Glomerular endothelial cell (primary cell): ENCODE measurements around the gene FCGBP. TPM values are rescaled to one million over a fixed set of nuclear protein-coding genes. Genes with fewer than 3 reads are reported as not detected.
"Not testable (repeated sequence)": the region's sequence is repeated elsewhere in the genome, so short reads cannot be mapped to it uniquely, and the experiment has no call there.

Source experiments
- DNase-seq: peaks from one replicate; pipeline ENCODE4 v3.0.0-alpha.2; 2011; ENCODE audit warnings: low read depth, low spot score; ENCODE audit errors: extremely low read depth
- total RNA-seq: library from RNA; depleted of rRNA; stranded (reverse); fragments of >200 nt; gene quantifications from 2 replicates; pipeline ENCODE4 v1.2.3, GENCODE V29; 2015

The FCGBP gene
- total RNA-seq = 0.12 and 0.82 TPM in 2 replicates

DNA sequence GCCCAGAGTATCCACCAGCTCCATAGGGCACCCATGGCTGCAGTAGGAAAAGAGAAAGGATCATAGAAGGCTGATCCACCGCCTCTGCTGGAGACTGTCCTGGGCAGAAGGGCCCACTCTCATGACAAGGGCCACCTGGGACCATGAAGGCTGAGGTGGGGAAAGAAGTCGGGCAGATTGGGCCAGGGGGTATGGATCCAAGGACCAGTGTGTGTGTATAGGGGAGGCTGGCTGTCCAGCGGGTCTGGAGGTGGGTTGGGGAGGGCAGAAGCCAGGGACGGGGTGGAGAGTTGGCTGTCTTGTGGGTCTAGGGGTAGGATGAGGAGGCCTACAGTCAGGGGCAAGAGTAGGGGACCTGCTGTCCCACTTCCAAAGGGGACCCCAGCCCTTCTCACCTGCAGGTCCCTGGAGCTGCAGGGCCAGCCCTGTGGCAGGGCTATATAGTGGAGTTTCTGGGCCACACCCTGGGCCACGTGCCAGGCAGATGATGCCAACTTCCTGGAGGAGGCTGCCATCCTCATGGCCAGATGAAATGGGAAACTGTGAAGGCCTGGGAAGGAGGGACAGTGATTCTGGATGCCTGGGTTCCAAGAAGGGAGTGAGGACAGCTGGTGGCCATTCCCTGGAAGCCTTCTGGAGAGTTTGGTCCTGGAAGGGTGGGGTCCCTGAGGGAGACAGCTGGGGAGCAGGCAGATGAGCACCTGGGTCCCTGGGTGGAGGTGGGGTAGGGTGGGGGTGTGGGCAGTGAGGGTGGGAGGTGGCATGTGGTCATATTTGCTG, at the start of gene FCGBP:
TSS of gene FCGBP (minus strand) at position 51 of the 780 bp plus-strand sequence.
- DNase-seq = no peak

DNA sequence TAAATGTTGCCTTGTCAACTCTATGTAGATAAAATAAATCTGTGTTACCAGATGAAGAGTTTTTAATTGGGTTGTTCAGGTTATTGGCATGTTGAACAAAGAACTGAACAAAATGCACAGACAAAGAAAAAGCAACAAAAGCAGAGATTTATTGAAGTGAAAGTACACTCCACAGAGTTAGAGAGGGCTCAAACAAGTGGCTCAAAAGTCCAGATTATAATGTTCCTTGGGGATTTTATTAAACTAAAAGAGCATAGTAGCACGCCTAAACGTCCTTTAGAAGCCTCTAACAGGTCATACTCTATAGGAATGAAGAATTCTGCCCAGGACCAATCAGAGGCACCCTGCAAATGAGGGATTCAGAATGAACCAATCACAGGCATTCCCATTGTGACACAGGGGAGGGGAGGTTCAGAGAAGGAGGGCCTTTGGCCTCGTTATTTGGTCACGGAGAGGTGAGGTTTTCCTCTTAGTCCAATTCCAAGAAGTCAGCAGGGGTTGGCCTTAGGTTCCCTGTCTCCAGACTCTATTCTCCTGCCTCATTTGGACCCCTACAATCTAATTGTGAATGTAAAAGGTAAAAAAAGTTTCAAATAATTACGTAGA, 49.4 kb upstream of the FCGBP start:
- no peak for DNase-seq

DNA sequence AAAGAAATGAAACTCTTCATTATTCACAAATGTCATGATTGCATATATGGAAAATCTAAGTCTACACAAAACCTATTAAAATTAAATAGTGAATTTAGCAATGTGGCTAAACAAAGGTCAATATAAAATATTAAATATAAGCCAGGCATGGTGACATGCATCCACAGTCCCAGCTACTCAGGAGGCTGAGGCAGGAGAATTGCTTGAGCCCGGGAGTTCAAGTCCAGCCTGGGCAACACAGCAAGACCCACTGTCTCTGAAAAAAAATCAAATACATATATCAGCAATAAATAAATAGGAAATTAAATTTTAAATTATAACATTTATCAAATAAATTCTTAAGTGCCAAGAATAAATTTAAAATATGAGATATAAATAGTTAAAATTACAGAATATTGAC, 48.4 kb upstream of the FCGBP start:
- DNase-seq = no peak

DNA sequence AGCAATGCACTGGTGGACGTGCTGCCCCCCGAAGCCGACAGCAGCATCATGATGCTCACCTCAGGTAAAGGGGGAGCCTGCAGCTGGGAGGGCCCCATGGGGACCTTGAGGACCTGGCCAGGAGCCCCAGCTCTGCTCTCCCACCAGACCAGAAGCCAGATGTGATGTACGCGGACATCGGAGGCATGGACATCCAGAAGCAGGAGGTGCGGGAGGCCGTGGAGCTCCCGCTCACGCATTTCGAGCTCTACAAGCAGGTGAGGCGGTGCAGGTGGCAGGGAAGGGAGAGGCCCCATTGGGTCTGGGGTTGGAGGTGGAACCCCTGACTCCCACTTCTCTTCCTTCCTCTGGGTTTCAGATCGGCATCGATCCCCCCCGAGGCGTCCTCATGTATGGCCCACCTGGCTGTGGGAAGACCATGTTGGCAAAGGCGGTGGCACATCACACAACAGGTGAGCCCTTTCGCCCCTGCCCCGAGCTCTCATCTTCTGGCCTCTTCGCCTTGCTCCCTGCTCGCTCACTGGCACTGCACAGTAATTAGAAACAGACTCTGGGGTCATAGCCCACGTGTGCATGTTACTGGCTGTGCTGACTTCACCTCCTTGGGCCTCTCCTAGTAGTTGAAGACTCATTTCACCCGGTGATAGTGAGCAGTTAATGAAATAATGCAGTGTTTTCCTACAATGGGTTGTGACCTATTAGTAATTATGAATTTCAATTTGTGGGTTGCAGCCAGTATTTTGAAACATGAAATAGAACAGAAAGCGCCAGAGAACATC, 40.1 kb upstream of the FCGBP start:
- no peak for DNase-seq

DNA sequence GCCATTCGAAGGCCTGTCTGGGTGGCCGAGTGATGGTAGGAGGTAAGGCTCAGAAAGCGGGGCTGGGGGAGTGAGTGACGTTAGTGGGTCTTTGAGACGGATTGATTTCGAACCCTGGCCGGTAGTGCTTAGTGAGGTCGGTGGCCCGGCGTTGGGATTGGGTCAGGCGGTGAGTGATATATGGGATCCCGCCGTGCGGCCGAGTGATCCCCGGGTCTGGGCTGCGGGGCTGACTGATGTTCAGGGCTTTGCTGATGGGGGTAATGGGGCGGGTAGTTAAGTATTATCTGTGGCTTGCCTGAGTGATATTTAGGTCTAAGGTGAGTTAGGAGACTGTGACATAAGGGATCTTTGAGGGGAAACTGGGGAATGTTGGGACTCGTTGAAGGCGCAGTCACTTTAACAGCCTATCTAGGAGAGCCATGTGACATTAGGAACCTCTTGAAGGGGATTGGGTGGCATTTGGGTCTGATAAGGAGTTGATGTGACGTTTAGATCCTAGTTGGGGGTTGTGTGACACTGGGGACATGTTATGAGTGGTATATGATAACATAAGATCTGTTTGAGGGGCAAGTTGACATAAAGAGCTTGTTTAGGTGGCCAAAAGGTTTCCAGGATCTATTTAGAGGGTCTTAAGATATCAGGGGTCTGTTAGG, 37.1 kb upstream of the FCGBP start:
- DNase-seq = no peak

DNA sequence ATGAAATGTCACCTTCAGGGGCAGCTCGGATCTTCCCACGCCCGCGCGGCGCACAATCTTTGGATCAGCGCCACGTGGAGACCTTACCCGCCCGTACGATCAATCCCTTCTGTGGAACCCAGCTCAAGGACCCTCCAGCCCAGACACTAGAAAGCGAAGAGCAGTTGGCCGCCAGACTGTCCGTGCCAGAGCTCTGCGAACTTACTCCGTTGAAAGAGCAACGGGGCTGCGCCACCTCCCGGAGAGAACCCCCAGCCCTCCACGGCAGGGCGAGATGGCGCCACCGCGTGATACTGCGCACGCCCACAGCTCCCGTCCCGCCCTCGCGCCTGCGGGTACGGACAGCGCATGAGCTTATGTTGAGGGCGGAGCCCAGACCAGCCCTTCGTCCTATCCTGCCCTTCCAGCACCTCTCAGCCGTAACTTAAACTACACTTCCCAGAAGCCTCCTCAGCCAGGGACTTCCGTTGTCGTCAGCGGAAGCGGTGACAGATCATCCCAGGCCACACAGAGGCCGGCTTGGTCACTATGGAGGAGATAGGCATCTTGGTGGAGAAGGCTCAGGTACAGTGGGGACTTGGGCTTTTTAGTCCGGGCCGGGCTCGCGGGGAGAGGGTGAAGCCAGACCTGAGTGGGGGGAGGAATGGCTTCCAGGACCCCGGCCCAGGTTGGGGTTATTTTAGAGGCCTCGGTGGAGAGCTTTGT, 36.4 kb upstream of the FCGBP start, which contains the start of gene PSMC4:
TSS of gene PSMC4 (plus strand) at position 491 of the 705 bp plus-strand sequence. CDS start at position 529, 38 bp downstream.
- DNase-seq = peak; percentile 93

DNA sequence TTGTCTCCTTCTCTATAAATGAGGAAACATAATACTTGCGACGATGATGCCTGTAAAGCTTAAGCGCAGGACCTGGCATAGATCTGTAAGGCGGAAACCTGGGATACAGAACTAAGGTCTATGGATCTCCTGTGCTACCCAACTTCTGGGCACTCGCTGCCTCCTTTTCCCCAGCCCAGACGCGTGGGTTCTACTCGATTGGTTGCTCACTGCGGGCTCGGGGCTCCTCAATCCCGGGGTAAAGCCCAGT, 35.9 kb upstream of the FCGBP start:
- no peak for DNase-seq

DNA sequence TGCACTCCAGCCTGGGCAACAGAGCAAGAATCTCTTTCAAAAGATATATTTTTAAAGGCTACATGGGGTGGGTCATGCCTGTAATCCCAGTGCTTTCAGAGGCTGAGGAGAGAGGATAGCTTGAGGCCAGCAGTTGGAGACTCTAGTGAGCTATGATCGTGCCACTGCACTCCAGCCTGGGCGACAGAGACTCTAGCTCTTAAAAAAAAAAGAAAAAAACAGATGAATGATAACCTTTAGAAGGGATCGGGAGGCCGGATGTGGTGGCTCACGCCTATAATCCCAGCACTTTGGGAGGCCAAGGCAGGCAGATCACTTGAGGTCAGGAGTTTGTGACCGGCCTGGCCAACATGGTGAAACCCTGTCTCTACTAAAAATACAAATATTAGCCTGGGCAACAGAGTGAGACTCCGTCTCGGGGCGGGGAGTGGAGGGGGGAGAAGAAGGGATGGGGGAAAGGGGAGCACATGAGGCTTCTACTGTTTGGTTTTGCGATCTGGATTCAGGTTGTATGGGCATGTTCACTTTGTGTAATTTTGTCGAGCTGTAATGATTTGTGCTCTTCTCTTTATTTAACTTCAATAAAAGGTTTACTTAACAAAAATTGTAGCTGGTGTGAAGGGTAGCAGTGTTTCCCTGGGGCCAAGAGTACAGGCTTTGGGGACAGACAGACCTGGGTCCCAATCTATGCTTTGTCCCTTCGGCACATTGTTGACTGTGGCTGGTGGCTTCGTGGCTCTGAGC, 35.4 kb upstream of the FCGBP start:
- DNase-seq = no peak

DNA sequence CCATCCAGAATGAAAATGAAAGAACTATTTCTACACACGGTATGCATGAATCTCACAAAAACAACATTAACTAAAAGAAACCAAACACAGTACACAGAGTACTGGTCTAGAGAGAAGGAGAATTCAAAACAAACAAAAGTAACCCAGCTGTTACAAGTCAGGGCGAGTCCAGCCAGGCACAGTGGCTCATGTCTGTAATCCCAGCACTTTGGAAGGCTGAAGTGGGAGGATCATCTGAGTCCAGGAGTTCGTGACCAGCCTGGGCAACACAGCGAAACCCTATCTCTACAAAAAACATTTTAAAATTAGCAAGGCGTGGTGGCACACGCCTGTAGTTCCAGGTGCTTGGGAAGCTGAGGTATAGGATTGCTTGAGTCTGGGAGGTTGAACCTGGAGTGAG, 34.8 kb upstream of the FCGBP start:
- no peak for DNase-seq

DNA sequence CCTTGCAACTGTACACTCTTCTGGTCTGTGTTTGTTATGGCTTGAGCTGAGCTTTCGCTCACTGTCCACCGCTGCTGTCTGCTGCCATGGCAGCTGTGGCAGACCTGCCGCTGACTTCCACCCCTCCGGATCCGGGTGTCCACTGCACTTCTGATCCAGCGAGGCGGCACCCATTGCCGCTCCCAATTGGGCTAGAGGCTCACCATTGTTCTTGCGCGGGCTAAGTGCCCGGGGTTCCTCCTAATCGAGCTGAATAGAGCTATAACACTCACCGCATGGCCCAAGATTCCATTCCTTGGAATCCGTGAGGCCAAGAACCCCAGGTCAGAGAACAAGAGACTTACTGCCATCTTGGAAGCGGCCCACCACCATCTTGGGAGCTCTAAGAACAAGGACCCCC, 34.4 kb upstream of the FCGBP start:
- no peak for DNase-seq

DNA sequence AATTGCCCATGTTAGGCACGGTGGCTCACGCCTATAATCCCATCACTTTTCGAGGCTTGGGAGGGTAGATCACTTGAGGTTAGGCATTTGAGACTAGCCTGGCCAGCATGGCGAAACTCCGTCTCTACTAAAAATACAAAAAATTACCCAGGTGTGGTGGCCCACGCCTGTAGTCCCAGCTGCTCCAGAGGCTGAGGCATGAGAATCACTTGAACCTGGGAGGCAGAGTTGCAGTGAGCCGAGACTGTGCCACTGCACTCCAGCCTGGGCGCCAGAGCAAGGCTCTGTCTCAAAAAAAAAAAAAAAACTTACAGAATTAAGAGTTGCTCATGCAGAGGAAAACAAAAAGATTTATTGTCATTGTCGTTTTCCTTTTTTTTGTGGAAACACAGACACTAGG, 33.1 kb upstream of the FCGBP start:
- DNase-seq = no peak

DNA sequence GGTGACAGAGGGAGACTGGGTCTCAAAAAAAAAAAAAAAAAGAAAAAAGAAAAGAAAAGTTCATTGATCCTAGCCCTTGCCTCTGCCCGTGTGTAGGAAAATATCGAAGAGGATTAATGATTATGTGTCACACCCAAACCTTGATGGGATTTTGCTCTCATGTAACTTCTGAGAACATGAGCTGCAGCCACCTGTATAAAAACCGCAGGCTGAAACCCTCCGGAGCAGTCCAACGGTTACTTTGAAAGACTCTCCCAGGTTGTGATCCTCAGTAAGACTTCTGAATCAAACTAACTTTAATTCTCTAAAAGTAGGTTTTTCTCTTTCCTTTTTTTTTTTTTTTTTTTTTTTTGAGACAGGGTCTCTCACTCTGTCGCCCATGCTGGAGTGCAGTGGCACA, 32.2 kb upstream of the FCGBP start:
- DNase-seq = no peak

DNA sequence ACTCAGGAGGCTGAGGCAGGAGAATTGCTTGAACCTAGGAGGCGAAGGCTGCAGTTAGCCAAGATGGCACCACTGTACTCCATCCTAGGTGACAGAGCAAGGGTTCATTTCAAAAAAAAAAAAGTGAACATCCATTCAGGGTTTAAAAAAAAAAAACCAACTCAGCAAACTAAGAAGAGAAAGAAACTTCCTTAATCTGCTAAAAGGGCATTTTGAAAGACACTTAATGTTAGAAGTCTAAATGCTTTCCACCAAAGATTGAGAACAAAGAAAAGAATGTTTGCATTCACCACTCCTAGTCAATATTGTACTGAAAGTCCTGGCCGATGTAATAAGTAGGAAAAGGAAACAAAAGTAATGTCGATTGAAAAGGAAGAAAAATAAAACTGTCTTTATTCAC, 29.5 kb upstream of the FCGBP start:
- DNase-seq = no peak

DNA sequence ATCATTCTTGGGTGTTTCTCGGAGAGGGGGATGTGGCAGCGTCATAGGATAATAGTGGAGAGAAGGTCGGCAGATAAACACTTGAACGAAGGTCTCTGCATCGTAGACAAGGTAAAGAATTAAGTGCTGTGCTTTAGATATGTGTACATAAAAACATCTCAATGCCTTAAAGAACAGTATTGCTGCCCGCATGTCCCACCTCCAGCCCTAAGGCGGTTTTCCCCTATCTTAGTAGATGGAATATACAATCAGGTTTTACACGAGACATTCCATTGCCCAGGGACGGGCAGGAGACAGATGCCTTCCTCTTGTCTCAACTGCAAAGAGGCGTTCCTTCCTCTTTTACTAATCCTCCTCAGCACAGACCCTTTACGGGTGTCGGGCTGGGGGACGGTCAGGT, 25.0 kb upstream of the FCGBP start:
- DNase-seq = not testable (repeated sequence)

DNA sequence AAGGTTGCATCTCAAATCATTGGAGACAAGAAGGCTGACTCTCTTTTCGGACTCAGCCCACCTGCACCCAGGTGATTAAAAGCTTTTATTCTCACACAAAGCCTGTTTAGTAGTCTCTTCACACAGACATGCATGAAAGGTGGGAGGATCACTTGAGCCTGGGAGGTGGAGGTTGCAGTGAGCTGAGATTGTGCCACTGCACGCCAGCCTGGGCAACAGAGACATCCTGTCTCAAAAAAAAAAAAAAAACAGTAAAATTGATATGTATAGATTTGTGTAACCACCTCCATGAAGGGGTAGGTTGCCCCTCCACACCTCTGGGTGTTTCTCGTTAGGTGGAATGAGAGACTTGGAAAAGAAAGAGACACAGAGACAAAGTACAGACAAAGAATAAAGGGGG, 24.5 kb upstream of the FCGBP start:
- DNase-seq = not testable (repeated sequence)

DNA sequence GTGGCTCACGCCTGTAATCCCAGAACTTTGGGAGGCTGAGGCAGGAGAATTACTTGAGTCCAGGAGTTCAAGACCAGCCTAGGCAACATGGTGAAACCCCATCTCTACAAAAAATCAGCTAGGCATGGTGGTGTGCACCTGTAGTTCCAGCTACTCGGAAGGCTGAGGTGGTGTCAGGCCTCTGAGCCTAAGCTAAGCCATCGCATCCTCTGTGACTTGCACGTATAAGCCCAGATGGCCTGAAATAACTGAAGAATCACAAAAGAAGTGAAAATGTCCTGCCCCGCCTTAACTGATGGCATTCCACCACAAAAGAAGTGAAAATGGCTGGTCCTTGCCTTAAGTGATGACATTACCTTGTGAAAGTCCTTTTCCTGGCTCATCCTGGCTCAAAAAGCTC, 23.5 kb upstream of the FCGBP start:
- not testable (repeated sequence) for DNase-seq

DNA sequence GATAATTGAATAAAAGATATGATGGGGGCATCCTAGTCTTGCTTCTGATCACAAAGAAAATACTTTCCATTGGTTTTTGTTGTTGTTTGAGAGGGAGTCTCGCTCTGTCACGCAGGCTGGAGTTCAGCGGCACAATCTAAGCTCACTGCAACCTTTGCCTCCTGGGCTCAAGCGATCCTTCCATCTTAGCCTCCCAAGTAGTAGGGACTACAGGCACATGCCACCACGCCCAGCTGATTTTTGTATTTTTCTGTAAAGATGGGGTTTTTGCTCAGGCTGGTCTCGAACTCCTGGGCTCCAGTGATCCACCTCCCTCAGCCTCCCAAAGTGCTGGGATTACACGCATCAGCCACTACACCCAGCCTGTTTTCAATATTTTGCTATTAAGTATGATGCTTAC, 19.5 kb upstream of the FCGBP start:
- DNase-seq = no peak

DNA sequence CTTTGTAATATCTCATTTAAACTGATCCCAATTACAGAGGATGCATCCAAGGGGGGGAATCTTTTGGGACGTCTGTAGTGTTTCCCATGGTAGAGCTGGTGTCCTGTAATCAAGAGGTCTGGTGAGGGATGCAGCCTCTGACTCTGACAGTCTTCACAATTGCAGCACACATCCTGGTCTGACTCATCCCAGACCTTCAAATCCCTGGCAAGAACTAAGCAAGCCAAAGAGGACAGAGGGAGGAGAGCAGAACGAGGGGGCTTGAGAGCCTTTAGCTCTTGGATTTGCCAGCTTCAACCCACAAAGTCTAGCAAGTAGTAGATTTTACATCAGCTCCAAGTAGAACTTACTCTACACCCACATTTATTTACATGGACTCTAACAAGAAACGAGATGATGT, 17.3 kb upstream of the FCGBP start:
- DNase-seq = no peak

DNA sequence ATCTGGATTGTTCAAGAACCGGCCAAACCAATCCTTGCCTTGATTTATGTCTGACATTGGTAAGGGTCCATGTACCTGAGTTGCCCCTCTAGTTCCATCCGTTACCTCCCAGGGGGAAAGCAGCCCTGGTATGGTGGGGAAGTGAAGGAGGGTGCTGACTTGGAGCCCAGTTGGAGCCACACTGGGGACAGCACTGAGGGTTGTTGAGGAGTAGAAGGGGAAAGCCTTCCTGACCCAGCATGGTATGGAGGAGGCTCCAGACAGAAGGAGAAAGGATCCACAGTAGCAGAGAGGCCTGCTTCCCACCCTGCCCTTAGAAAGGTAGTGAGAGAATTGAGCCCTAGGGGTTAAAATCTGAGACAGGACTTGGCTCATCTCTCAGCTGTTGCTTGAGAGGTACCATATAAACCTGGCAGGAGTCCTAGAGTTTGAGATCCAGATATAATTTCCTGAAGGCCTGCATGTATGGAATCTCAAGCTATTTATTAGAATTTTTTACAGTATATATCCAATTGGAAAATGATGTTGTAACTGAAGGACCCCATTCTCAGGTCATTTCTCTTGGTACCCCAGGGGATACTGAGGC, 16.7 kb upstream of the FCGBP start:
- DNase-seq = no peak
